Lower leg skin (tissue), 3 donors: ENCODE data around the gene EIPR1.

Source experiments
- CTCF ChIP-seq, 3 donors: fragments of 450-650 bp; IDR thresholded peaks; one replicate each; pipeline ENCODE4 v1.5.1; 2016; ENCODE audit warnings: antibody characterized with exemption in 3 of 3, mild to moderate bottlenecking in 3 of 3, moderate library complexity in 2 of 3
- POLR2A ChIP-seq, 2 donors: fragments of 450-650 bp; IDR thresholded peaks; one replicate each; pipeline ENCODE4 v1.6.1; 2016 to 2017; ENCODE audit warnings: antibody characterized with exemption in 2 of 2, mild to moderate bottlenecking in 1 of 2, moderate library complexity in 1 of 2

- TF ChIP-seq CTCF (IDR thresholded peaks at IDR 0.05) (no peak), POLR2A (IDR thresholded peaks at IDR 0.05) (no peak)
Measured at GRCh38 chr2:3403587-3404334, 26.1 kb upstream of the EIPR1 start.
